ENCODE measurements around the gene ENTPD1.
"Not testable (repeated sequence)": the region's sequence is repeated elsewhere in the genome, so short reads cannot be mapped to it uniquely, and the experiment has no call there.

Gene ENTPD1

GRCh38 chr10:95798096-95798855 lies 42.3 kb downstream of the ENTPD1 start:
- no peak for DNase-seq

DNA sequence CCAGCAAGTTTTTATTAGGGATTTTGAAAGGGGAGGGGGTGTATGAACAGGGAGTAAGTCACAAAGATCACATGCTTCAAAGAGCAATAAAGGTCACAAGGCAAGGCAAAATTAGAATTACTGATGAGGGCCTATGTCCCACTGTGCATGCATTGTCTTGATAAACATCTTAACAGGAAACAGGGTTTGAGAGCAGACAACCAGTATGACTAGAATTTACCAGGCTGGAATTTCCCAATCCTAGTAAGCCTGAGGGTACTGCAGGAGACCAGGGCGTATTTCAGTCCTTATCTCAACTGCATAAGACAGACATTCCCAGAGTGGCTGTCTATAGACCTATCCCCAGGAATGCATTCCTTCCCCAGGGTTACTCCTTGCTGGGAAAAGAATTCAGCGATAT lies 44.3 kb downstream of the ENTPD1 start:
- not testable (repeated sequence) for DNase-seq

DNA sequence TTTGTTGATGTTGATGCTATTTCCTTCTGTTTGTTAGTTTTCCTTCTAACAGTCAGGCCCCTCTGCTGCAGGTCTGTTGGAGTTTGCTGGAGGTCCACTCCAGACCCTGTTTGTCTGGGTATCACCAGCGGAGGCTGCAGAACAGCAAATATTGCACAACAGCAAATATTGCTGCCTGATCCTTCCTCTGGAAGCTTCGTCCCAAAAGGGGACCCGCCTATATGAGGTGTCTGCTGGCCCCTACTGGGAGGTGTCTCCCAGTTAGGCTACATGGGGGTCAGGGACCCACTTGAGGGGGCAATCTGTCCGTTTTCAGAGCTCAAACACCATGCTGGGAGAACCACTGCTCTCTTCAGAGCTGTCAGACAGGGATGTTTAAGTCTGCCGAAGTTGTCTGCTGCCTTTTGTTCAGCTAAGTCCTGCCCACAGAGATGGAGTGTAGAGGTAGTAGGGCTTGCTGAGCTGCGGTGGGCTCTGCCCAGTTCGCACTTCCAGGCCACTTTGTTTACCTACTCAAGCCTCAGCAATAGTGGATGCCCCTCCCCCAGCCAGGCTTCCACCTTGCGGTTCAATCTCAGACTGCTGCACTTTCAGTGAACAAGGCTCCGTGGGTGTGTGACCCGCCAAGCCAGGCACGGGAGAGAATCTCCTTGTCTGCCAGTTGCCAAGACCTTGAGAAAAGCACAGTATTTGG lies 50.9 kb downstream of the ENTPD1 start:
- not testable (repeated sequence) for DNase-seq

DNA sequence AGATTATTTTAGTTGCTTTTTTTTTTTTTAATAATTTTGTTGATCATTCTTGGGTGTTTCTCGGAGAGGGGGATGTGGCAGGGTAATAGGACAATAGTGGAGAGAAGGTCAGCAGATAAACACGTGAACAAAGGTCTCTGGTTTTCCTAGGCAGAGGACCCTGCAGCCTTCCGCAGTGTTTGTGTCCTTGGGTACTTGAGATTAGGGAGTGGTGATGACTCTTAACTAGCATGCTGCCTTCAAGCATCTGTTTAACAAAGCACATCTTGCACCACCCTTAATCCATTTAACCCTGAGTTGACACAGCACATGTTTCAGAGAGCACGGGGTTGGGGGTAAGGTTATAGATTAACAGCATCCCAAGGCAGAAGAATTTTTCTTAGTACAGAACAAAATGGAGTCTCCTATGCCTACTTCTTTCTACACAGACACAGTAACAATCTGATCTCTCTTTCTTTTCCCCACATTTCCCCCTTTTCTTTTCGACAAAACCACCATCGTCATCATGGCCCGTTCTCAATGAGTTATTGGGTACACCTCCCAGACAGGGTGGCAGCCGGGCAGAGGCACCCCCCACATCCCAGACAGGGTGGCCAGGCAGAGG lies 52.8 kb downstream of the ENTPD1 start:
- DNase-seq: not testable (repeated sequence)

GRCh38 chr10:95809370-95810197 lies 53.6 kb downstream of the ENTPD1 start:
- DNase-seq: no peak

DNA sequence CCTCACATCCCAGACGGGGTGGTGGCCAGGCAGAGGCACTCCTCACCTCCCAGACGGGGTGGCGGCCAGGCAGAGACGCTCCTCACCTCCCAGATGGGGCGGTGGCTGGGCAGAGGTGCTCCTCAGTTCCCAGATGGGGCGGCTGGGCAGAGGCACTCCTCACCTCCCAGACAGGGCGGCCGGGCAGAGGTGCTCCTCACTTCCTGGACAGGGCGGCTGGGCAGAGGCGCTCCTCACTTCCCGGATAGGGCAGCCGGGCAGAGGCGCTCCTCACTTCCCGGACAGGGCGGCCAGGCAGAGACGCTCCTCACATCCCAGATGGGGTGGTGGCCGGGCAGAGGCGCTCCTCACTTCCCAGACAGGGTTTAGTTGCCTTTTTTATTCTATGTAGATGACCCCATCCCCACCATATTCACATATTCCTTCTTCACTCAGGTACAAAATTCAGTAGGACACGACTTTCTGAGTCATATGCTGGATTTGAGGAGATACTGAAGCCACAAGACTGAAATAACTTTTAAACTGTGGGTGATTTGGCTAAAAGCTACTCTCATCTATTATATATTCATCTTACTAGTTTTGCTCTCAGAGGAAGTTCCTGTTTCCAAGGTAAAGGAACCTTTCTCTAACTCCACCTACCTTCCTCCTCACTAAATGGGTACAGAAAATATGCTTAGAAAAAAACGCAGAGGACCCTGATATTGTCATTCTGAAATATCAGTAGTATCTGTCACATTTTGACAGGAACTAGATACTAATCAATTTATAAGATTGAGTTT lies 54.4 kb downstream of the ENTPD1 start:
- DNase-seq: no peak

DNA sequence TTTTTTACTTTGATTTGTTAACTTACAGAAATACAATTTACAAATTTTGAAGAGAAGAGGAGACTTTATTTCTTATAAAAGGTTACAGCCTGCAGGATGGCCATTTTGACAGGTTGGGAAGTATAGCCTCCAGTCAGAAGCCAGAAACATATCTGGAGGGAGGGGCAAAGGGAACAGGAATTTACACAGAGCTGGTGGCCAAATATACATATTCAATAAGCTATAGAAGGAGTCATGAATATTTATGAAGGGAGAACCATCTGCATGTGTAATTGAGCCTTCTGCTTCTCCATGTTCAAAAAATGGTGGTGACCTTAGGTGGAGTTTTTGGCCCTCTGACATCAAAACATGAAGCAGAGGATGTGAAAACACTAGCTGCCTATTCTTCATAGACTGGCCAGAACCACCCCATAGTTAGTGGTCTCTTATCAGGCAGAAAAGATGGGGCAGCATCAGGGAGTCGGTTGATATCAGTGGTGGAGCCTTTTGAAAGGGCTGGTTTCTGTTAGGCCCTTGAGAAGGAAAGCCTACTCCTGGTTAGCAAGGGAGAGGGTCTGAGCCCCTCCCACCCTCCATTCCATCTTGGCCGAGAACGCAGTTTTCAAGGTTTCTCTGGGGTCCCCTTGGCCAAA lies 57.2 kb downstream of the ENTPD1 start:
- DNase-seq: no peak

DNA sequence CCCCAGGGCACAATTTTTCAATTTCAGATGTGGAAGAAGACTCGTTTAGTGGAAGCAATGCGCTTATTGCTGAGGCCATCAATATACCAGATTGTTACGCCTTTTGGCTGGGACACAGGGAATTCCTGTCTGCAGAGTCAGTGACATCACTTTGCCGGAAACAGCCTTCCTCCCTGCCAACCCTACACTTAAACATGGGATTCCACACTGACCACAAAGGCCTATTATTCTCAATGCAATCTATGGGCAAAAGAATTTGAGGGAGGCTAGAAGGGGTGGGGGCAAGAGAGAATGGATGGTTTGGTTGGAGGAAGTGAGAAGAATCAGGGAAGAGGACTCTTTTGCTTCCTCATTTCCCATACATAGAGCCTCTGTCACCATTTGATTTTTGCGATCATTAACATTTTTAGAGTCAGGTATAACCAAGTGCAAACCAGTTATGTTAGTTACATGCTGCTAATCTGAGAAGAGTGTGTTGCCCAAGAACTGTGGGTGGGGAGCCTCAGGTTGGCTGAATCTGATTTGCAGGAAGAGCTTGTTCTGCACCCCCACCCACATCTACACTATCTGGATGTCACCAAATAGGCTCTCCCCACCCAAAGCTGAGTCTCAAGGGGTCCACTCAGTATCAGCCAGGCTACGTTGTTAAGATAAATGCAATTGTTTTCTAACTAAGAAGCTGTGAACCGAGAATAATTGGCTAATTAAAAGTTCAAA lies 58.2 kb downstream of the ENTPD1 start:
- DNase-seq: no peak

DNA sequence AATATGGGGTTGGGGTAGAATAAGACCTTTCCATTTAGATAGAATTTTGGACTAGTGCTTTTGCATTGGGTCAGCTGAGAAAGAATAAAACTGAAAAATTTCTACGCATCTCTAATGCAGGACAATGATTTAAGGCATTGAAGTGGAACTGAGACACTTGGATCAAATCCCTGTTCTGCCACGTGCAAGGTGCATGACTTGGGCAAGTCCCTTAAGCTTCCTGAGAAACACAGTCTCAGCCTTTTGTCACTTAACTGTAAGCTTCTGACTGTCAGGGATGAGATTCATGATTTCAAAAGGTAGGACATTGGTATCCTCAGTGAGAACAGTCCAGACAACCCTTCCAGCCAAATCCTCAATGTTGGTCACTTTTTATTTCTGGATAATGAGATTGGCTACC lies 59.2 kb downstream of the ENTPD1 start:
- no peak for DNase-seq

- no peak for DNase-seq
These were observed 59.8 kb downstream of the ENTPD1 start for GRCh38 chr10:95815701-95816240.

- DNase-seq: no peak
These were observed 62.0 kb downstream of the ENTPD1 start for GRCh38 chr10:95818010-95818409.

DNA sequence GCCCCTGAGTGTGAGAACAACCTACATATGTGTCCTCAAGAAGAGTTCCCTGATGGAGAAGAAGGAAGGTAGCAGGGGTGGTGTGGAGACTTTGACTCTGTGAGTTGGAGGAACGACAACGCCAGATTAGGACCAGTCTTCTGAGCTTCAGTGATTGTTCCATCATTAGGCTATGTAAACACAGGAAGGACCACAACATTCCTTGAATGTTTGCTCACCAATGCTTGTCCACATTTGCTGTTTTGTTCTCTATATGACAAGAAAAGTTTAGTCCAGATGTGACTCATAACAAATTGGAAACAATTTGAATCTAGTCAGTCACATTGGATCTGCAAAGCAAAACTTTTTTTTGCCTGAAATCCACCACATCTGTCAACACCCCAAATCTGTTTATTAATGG lies 62.7 kb downstream of the ENTPD1 start:
- DNase-seq: no peak

- DNase-seq: no peak
These were observed 63.8 kb downstream of the ENTPD1 start for GRCh38 chr10:95819620-95820329.

- no peak for DNase-seq
These were observed 64.4 kb downstream of the ENTPD1 start for GRCh38 chr10:95820363-95820762.

GRCh38 chr10:95821720-95822119 lies 65.8 kb downstream of the ENTPD1 start:
- no peak for DNase-seq

DNA sequence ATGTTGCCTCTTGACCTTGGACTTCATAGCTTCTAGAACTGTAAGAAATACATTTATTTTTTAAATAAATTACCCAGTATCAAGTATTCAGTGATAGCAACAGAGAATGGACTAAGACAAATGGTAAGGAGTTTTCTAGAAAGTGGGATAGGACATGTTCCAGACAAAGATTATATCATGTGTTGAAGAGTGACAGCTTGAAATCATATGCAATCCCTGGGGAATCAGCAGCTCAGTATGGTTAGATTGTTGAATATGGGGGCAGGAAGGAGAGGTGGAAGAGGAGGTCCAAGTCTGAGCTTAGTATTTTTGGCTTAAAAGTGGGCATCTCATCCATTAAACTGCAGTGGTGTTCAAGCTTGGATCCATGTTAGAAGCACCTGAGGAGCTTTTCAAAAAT lies 74.1 kb downstream of the ENTPD1 start:
- no peak for DNase-seq

DNA sequence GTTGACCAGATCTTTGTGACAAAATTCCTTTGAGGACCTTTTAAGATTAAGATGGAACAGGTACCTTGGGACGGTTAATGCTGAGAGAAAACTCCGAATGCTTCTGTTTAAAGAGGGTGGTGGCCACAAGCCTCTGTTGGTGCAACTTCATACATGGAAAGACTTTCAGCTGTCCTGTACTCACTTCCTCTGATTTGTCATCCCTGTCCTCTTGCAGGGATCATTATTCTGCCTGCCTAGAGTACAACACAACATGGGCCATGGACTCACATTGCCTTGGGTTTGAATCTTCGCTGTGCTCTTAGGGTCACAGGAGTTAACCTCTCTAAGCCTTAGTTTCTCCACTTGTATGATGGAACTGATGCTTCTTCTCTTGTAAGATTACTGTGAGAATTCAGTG lies 75.1 kb downstream of the ENTPD1 start:
- DNase-seq: no peak

- DNase-seq: no peak
These were observed 75.6 kb downstream of the ENTPD1 start for GRCh38 chr10:95831515-95831914.

DNA sequence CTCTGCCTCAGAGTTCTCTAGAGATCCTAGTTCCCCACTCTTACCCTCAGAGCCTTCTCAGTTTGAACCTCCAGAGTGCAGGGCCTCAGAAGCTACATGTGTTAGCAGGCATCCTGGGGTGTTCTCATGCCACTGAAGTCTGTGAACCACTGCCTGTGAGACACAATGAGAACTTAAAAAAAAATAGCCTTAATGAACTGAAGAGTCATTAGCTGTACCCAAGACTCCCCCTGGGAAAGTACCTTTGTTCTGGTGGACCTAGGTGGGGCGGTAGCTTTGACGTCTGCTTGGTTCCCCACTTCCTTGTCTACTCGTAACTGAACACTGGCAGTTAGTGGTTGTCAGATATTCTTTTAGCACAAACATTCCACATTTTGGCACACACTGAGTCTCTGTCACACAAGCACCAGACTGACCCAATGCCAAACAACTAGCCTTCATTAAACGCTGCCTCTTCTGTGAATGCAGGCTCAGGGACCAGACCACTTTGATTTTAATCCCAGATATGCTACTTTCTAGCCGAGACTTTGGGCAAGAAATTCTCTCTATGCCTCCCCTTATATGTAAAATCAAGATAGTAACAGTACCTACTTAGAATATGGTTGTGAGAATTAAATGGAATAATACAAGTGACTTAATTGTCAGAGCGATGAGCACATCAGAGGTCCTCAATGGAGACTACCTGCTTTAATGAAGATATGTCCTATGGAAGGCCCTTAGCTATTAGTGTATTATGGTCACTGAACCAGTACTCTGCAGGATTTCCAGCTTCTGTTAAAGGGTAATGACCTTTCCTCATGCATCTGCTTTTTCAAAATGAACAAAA lies 76.5 kb downstream of the ENTPD1 start:
- no peak for DNase-seq

Measured in NCI-H446 treated with DMSO at 0.1 percent for 48 hours (cell line).